Myocyte (in vitro differentiated cells): Measurements from ENCODE around the gene FAM222A. TPM values are rescaled to one million over a fixed set of nuclear protein-coding genes. Genes with fewer than 3 reads are reported as not detected.
"Not testable (repeated sequence)": the region's sequence is repeated elsewhere in the genome, so short reads cannot be mapped to it uniquely, and the experiment has no call there.

Experiments
- DNase-seq: peaks from one replicate; pipeline ENCODE4 v3.0.0-alpha.2; 2012; ENCODE audit warnings: low read depth
- total RNA-seq: library from RNA; depleted of rRNA; stranded (reverse); fragments of >200 nt; gene quantifications from 2 replicates; pipeline ENCODE4 v1.2.3, GENCODE V29; 2014

Gene FAM222A
- total RNA-seq, 1 donor from 2014 or later = 5.7 TPM

DNA sequence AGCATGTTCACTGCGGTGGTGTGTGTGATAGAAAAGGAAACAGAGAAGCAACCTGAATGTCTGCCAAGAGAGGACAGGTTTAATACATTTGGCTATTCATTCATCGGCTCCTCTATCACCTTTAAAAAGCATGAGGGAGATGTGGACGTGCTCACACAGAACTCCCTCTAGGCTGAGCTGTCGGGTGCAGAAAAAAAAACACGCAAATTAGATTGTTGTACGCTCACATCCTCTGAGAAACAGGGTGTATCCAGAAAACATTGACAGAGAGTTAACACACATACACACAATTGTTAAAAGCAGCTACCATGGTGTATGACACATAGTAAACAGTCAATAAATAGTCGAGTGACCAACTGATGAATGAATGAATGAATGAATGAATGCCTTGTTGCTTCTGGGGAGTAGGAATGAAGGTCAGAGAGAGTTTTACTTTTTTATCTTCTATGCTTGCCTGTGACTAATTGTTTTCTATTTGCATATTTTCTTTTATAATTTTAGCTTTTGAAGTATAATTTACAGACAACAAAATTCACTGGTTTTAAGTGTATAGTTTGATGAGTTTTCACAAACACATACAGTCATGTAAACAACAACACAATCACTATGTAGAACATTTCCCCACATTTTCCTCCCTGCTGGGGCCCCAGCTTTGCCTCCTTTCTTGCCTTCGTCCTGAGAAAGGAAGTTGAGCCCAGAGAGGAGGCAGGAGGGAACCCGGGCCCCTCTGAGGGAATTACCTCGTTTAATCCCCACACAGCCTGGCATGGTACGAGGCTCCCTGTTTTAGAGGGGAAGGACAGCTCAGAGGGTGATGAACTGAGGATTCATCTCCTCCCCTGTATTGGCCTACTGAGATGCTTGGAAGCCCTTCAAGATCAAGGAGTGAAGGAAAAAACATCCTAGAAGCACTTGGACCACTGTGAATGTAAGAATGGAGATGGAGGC is 19.7 kb upstream of the FAM222A start:
- DNase-seq = no peak

DNA sequence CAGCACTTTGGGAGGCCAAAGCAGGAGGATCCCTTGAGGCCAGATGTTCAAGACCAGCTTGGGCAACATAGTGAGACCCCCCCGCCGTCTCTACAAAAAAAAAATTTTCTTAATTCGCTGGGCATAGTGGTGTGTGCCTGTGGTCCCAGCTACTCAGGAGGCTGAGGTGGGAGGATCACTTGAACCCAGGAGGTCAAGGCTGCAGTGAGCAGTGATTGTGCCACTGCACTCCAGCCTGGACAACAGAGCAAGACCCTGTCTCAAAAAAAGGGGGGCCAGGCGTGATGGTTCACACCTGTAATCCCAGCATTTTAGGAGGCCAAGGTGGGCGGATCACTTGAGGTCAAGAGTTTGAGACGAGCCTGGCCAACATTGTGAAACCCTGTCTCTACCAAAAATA is 19.0 kb upstream of the FAM222A start:
- DNase-seq = not testable (repeated sequence)

- DNase-seq = no peak
Measured at GRCh38 chr12:109695416-109695815, 18.2 kb upstream of the FAM222A start.

DNA sequence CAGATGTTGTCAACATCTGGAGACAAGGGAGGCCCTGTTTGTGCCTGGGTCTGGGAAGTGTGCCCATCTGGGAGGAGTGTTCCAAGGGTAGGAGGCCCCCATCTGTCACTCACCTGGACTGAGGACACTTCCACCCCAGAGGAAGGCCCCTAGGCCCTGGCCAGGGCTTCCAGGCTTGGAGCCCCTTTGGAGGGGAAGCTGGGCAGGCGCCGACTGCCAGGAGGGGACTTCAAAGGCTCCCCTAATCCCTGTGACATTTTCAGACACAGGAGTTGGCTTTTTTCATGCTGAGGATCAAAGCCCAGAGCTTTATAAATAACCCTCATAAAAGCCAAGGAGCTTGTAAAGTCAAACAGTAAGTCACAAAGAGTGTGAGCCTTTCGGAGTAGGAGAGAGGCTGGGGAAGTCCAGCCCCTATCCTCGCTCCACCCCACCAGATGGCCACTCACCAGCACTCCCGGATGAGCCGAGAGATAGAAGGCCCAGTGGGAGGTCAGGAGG is 17.6 kb upstream of the FAM222A start:
- DNase-seq = no peak

- DNase-seq = no peak
Measured at GRCh38 chr12:109696485-109697269, 16.9 kb upstream of the FAM222A start.

GRCh38 chr12:109697270-109697553 is 16.4 kb upstream of the FAM222A start:
- no peak for DNase-seq

- DNase-seq = no peak
Measured at GRCh38 chr12:109697877-109698468, 15.7 kb upstream of the FAM222A start.

DNA sequence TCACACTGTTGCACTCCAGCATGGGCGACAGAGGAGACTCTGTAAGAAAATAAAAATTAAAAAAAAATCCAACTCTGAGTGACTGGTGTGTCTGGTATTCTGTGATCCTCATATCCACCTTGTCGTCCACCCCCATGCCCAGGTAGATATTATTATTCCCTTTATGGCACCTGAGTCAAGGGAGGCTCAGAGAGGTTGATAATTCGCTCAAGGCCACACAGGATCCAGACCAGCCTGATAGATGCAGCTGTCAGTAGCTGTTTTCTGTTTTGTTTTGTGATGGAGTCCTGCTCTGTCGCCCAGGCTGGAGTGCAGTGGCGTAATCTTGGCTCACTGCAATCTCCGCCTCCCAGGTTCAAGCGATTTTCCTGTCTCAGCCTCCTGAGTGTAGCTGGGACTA is 14.8 kb upstream of the FAM222A start:
- no peak for DNase-seq

DNA sequence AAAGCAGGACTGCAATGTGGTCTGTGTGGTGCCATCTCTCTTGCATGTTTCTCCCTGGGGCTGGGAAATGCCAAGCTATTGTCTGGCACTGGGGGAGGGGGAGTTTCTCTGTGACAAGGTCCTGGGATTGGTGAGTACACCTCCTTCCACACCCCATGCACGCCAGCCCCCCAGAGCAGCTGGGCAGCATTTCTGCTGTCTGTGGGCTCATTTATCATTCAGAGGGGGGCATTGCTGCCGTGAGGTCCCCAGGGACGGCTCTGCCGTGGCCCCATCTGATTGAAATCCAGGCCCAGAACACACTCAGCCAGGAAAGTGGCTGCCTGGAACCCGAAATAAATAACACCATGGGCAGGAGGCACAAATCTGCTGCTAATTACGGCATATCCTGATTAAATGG is 12.6 kb upstream of the FAM222A start:
- no peak for DNase-seq

DNA sequence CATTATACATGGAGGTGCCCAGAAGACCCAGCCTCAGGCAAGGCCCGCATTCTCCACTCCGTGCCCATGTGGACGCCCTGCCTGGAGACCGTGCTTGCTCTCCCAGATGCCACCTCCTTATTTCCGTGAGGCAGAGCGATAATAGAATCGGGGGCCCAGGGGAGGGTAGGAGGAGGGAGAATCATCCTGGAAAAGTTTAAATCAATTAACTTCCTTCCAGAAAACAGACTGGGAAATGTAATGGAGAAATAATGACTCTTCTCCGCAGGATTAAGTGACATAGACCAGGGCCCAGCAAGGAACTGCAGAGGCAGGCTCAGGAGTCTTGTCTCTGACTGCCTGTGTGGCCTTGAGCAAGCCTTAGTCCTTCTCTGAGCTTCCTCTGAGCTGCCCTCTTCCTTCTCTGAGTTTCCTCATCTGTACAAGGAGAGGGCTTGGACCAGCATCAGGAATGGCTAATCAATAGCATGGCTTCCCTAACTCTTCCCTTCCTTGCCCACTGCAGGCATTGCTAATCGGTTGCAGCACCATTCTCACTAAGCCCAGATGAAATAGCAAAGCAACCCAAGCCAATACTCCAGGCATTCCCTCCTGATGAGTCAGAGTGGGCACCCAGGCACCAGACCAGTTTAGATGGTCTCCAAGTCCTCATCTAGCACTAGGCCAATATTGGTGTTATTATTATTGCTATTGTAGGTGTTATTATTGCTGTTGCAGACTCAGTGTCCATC is 11.3 kb upstream of the FAM222A start:
- DNase-seq = no peak

DNA sequence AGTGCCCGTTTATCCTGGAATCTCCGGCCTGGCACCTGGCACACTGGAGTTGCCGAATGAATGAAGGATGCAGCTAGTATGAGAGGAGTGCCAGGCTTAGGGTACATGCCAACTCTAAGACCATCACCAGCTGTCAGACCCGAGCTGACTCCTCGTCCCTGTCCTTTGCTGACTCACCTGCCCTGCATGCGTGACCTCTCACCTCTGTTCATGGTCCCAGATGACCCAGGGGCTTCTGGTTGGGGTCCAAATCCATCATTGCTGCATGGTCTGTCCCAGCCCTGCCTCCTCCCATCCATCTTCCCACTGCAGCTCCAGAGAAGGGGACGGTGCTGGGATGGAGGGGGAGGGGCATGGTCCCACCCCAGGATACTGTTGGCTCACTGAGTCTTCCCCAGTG is 9.9 kb upstream of the FAM222A start:
- no peak for DNase-seq

- DNase-seq = no peak
Measured at GRCh38 chr12:109704371-109705098, 9.1 kb upstream of the FAM222A start.

GRCh38 chr12:109705291-109705690 is 8.3 kb upstream of the FAM222A start:
- no peak for DNase-seq

DNA sequence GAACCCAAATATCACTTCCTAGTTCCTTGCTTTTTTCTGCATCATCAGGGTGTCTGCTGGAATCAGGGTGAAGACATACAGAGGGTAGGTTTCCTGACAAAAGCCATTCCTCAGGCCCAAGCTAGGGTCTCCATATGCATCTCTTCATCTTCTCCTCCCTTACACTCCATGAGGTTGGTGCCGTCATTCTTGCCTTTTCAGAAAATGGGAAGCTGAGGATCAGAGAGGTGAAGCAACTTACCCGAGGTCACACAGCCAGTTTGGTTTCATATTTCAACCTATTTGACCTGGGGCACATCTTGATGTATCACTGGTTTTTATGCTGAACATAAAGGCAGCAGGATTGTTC is 7.3 kb upstream of the FAM222A start:
- DNase-seq = no peak

- no peak for DNase-seq
Measured at GRCh38 chr12:109706747-109707469, 6.7 kb upstream of the FAM222A start.

- DNase-seq = no peak
Measured at GRCh38 chr12:109707470-109707821, 6.2 kb upstream of the FAM222A start.

GRCh38 chr12:109708939-109709338 is 4.7 kb upstream of the FAM222A start:
- no peak for DNase-seq

DNA sequence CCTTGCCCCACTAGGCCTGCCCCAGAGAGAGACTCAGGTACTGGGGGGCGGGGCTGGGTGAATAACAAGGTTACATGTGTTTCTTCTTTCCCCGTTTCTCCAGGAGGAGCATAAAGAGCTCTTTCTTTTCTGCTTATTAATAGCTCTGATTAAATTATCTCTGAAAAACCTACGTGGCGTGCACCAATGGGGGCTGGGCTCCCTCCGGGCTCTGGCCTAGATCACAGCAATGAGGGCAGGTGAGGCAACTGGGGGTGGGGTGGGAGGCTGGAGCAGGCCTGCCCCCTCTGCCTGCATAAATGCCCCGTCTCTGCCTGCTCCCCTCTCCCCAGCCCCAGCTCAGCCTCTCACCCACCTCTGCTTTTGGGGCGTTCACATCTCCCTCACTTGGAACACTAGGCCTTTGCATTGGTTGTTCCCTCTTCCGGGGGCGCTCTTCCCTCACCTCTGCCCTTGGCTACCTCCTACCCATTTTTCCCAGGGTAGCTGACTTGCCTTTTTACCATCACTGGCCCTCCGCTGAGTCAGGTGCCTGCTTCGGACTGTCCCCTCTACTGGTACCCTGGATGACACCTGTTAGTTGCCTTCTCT is 4.1 kb upstream of the FAM222A start:
- no peak for DNase-seq

- no peak for DNase-seq
Measured at GRCh38 chr12:109710205-109710746, 3.3 kb upstream of the FAM222A start.
